ENCODE measurements around the gene C15orf39. TPM values are rescaled to one million over a fixed set of nuclear protein-coding genes. Genes with fewer than 3 reads are reported as not detected.
A peak's percentile ranks its signal among the peaks of the same experiment; 100 is the strongest.

Gene C15orf39
- total RNA-seq, 1 donor from 2014 or later: 83.4 TPM

GRCh38 chr15:75193272-75193671 is 8.4 kb upstream of the C15orf39 start:
- H3K36me3 Mint-ChIP-seq (ENCODE audit: insufficient read depth): peaks cover 7% of the 10 kb centered on the region
- peaks cover 21% of the 10 kb centered on the region for H3K4me1 Mint-ChIP-seq (ENCODE audit: low read depth)
- H3K9me3 Mint-ChIP-seq (ENCODE audit: low read depth): peaks cover 11% of the 10 kb centered on the region
- H3K27ac Mint-ChIP-seq: no peak overlapping the region
- no peak for DNase-seq (ENCODE audit: low spot score, unreplicated experiment)
- no peaks in the 10 kb centered on the region for H3K27me3 Mint-ChIP-seq
- H3K4me3 Mint-ChIP-seq (ENCODE audit: low read depth): no peak overlapping the region
- no peak for TF ChIP-seq CTCF (IDR thresholded peaks at IDR 0.05; ENCODE audit: unreplicated experiment)

DNA sequence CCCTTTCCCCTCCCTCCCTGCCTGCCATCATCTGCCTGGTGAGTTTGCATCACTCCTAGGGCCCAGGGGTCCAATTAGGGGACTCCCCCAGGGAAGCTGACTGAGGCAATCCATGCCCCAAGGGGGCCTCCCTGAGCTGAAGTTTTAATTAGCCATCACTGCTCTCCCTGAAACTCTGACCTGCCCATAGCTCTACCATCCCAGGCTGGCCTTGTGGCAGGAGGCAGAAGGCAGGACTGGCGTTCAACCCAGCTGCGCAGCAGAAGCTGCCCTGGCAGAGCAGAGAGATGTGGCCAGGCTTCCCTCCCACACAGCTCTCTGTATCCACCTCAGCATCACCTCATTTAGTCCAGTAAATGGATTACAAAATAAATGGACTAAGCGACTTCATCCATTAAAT is 7.7 kb upstream of the C15orf39 start:
- Mint-ChIP-seq H3K4me1 (ENCODE audit: low read depth) (peaks cover 26% of the 10 kb centered on the region), H3K27me3 (no peaks in the 10 kb centered on the region), H3K36me3 (ENCODE audit: insufficient read depth) (peaks cover 7% of the 10 kb centered on the region), H3K9me3 (ENCODE audit: low read depth) (peaks cover 11% of the 10 kb centered on the region), H3K27ac (no peak overlapping the region), H3K4me3 (ENCODE audit: low read depth) (no peak overlapping the region)
- DNase-seq (ENCODE audit: low spot score, unreplicated experiment): no peak
- TF ChIP-seq CTCF (IDR thresholded peaks at IDR 0.05; ENCODE audit: unreplicated experiment): no peak

DNA sequence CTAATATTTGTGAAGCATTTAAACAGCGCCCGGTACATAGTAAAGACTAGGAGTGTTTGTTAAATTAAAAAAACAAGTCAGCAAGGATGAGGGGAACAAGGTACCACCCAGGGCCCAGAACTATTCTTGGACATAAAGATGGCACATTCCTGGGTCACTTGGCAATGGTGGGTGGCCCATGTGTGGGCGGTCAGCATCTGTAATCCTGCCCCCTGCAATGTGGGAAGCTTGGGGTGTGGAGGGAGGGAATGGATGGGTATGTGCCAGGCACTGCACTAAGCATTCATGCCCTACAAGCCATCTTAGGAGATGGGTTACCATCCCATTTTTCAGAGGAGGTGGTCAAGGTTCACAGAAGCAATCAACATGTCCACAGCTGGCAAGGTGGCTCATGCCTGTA is 7.3 kb upstream of the C15orf39 start:
- no peak for TF ChIP-seq CTCF (IDR thresholded peaks at IDR 0.05; ENCODE audit: unreplicated experiment)
- no peaks in the 10 kb centered on the region for H3K27me3 Mint-ChIP-seq
- H3K4me3 Mint-ChIP-seq (ENCODE audit: low read depth): no peak overlapping the region
- peaks cover 6% of the 10 kb centered on the region for H3K36me3 Mint-ChIP-seq (ENCODE audit: insufficient read depth)
- H3K9me3 Mint-ChIP-seq (ENCODE audit: low read depth): peaks cover 9% of the 10 kb centered on the region
- H3K4me1 Mint-ChIP-seq (ENCODE audit: low read depth): peaks cover 28% of the 10 kb centered on the region
- no peak for DNase-seq (ENCODE audit: low spot score, unreplicated experiment)
- H3K27ac Mint-ChIP-seq: no peak overlapping the region

DNA sequence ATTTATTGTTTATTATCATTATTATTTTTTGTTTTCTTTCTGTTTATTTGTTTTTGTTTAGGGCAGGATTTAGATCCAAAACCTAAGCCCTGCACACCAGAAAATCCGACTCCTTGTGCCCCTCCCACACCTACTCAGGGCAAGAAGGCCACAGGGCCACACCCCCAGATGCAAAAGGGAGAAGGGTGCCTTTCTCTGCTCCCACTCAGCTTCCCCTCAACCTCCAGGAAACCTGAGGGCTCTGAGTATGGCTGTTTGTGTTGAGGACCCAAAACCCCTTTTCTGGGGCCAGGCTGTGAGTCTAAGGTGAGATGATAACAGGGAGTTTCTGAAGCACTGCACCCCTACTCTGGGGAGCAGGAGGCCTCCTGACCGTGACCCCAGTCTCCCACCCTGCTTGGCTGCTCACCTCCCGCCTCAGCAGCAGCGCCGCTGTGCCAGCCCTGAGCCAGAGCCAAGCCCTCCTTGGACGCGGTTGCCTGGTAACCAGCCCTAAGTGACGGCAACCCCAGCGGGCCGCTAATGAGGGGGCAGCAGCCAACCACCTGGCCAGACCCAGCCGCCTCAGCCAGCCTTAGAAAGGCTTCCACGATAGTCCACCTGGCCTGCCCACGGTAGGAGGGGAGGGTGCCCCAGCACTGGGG is 6.4 kb upstream of the C15orf39 start:
- TF ChIP-seq CTCF (IDR thresholded peaks at IDR 0.05; ENCODE audit: unreplicated experiment): no peak
- Mint-ChIP-seq H3K4me3 (ENCODE audit: low read depth) (no peak overlapping the region), H3K27ac (no peak overlapping the region), H3K36me3 (ENCODE audit: insufficient read depth) (peaks cover 4% of the 10 kb centered on the region), H3K4me1 (ENCODE audit: low read depth) (peaks cover 34% of the 10 kb centered on the region), H3K9me3 (ENCODE audit: low read depth) (peaks cover 6% of the 10 kb centered on the region), H3K27me3 (no peaks in the 10 kb centered on the region)
- peak; percentile 49 for DNase-seq (ENCODE audit: low spot score, unreplicated experiment)

DNA sequence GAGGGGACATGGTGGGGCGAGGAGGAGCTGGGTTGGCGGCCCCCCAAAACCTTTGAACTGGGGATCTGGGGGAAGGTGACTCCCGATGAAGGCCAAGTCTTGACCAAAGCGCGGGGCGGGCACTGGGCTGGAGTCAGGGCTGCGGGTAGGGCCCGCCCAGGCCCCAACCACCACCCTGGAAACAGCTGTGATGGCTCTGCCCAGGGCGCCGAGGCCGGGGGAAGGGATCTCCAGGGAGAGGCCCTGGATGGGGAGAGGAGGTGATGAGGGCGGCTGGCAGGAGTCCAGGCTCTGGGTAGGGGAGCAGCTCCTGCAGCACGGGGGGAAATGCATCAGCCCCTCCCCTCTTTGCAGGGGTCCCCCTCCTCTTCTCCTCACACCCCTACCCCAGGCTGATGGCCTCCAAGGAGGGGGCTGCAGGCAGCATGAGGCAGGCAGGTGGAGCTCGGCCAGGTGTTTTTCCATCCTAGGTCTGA is 5.9 kb upstream of the C15orf39 start:
- H3K9me3 Mint-ChIP-seq (ENCODE audit: low read depth): peaks cover 5% of the 10 kb centered on the region
- peaks cover 4% of the 10 kb centered on the region for H3K36me3 Mint-ChIP-seq (ENCODE audit: insufficient read depth)
- no peak for TF ChIP-seq CTCF (IDR thresholded peaks at IDR 0.05; ENCODE audit: unreplicated experiment)
- H3K4me3 Mint-ChIP-seq (ENCODE audit: low read depth): no peak overlapping the region
- H3K27ac Mint-ChIP-seq: no peak overlapping the region
- no peak for DNase-seq (ENCODE audit: low spot score, unreplicated experiment)
- no peaks in the 10 kb centered on the region for H3K27me3 Mint-ChIP-seq
- peaks cover 37% of the 10 kb centered on the region for H3K4me1 Mint-ChIP-seq (ENCODE audit: low read depth)

Measured in progenitor cell of endocrine pancreas (in vitro differentiated cells).